NCI-H2081 treated with DMSO at 0.1 percent for 48 hours (cell line): Measurements from ENCODE around the gene TRAK1.
"Not testable (repeated sequence)": the region's sequence is repeated elsewhere in the genome, so short reads cannot be mapped to it uniquely, and the experiment has no call there.

Source experiments
- DNase-seq: peaks from one replicate; lab custom pipeline; 2025; lab: John Stamatoyannopoulos, UW

TRAK1 gene, protein sequence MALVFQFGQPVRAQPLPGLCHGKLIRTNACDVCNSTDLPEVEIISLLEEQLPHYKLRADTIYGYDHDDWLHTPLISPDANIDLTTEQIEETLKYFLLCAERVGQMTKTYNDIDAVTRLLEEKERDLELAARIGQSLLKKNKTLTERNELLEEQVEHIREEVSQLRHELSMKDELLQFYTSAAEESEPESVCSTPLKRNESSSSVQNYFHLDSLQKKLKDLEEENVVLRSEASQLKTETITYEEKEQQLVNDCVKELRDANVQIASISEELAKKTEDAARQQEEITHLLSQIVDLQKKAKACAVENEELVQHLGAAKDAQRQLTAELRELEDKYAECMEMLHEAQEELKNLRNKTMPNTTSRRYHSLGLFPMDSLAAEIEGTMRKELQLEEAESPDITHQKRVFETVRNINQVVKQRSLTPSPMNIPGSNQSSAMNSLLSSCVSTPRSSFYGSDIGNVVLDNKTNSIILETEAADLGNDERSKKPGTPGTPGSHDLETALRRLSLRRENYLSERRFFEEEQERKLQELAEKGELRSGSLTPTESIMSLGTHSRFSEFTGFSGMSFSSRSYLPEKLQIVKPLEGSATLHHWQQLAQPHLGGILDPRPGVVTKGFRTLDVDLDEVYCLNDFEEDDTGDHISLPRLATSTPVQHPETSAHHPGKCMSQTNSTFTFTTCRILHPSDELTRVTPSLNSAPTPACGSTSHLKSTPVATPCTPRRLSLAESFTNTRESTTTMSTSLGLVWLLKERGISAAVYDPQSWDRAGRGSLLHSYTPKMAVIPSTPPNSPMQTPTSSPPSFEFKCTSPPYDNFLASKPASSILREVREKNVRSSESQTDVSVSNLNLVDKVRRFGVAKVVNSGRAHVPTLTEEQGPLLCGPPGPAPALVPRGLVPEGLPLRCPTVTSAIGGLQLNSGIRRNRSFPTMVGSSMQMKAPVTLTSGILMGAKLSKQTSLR

DNA sequence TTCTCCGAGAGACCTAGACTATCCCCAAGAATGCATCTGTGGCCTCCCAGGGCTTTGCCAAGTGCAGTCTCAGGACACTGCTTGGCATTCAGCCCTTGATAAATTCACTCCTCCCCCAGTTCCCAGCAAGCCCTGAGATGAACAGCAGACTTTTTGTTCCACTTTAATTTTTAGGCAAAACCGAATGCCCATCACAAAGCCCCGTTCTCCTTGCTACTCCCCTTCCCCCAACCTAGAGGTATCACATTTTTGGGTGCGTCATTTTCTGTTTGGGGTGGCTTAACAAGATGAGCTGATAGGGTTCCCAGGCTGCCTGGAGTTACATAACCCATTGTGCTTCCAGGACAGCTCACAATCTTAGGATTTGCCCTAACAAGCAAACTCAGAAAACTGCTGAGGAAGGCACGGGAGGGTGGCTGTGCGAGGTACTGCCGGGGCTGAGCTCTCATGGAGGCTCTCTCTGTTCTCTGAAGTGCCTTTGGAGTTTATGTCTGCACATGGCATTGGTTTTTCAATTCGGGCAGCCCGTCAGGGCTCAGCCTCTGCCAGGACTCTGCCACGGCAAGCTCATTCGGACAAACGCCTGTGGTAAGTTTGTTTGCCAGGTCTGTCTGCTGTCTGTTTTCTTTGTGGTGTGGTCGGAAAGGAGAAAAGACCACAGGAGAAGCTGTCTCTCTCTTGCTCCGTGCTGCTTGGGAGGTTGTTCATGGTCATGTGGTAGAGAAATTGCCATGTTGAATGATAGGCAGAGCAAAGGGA, at the start of gene TRAK1:
Gene TRAK1, plus strand, starts transcription at position 385 of the 759 bp plus-strand sequence. Its CDS starts 113 bp downstream, at position 498.
- DNase-seq, result no peak

DNA sequence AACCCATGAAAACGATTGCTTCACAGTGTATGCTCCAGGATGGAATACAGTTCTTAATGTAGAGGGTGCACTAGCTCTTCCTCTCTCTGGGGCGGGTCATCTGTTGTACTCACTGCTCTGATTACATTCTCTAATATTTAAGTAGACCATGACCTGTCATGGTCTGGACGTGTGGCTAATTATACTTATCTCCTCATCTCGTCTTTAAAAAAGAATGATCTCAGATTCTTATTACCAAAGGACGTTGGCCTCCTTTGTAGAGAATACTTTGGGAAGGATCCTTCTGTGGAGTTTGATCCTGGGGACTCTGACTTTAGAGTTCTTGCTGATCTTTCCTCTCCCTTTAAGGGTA, 48.4 kb upstream of the TRAK1 start:
- no peak for DNase-seq

DNA sequence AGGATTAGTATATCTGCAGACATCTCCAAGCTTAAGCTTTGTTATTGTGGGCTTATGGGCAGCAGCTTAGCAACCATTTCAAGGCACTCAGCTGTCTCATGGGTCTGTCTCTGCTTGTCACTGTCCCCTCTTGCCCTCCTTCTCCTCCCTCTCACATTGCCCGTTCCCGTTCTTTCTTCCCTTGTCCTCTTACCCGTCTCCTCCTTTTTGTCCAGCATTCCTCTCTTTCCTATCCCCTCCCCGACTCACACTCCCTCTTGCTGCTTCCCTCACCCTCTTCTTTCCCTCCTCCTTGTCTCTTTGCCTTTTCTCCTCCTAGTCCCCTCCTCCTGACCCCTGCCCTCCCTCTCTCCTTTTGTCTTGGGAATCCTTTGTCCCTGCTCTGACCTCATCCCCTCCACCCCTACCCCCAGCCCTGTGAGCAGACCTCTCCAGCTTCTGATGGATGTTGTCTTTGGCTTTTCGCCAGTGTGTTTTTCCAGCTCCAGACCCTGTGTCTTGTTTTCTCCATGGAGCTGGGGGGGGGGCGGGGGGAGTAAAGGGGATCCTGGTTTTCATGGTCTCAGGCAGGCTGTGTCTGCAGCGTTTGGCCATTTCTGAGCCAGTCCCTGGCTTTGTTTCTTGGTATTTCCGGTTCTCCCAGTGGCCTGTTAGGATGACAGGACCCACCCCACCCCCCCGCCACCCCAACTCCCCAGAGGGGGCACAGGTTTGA, 47.9 kb upstream of the TRAK1 start:
- DNase-seq, result no peak

DNA sequence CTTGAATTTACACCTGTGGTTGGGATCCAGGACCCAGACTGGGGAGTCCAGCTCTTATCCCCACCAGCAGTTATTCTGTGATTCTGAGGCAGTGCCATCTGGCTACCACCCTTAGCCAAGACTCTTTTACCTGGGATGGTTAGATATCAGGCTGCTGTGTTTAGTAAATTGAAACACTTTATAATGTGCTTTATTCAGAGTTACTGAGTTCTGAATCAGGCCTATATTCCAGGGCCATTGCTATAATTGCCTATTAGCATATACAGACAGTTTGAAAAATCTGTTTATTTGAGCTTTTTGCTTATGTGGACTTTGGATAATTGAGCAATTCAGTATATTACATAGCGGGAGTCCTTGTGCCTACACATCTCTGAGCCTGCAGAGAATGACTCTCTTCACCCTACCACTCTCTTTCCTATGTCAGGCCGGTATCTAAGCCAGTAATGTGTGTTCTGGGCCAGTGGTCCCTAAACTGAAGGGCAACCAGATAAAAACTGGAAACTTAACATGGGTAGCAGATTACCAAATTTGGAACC, 45.4 kb upstream of the TRAK1 start:
- no peak for DNase-seq

DNA sequence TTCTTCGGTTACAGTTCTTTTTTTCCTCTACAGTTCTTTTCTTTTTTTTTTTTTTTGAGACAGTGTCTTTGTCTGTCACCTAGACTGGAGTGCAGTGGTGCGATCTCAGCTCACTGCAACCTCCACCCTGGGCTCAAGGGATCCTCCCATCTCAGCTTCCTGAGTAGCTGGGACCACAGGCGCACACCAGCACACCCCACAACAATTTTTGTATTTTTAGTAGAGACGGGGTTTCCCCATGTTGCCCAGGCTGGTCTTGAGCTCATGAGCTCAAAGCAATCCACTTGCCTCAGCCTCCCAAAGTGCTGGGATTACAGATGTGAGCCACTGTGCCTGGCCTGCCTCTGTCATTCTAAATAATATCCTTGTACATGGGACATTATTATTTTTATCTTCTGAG, 42.6 kb upstream of the TRAK1 start:
- not testable (repeated sequence) for DNase-seq

DNA sequence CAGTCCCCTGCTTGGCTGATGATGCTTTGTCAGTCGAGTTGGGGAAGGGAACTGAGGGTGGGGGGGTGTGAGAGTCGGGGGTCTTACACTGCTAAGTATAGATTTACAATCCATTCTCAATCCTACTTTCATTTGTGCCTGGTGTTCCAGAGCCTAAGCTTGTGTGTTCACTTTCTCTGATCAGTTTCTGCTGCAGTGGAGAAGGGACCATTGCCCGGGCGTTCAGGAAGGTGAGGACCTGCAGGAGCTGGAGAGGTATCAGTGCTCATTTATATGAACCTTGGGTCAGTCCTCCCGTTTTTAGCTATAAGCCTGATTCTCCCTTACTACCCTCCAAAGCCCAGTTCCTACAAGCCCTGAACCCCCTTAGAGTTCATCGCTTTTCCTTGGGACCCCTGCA, 41.0 kb upstream of the TRAK1 start:
- no peak for DNase-seq

DNA sequence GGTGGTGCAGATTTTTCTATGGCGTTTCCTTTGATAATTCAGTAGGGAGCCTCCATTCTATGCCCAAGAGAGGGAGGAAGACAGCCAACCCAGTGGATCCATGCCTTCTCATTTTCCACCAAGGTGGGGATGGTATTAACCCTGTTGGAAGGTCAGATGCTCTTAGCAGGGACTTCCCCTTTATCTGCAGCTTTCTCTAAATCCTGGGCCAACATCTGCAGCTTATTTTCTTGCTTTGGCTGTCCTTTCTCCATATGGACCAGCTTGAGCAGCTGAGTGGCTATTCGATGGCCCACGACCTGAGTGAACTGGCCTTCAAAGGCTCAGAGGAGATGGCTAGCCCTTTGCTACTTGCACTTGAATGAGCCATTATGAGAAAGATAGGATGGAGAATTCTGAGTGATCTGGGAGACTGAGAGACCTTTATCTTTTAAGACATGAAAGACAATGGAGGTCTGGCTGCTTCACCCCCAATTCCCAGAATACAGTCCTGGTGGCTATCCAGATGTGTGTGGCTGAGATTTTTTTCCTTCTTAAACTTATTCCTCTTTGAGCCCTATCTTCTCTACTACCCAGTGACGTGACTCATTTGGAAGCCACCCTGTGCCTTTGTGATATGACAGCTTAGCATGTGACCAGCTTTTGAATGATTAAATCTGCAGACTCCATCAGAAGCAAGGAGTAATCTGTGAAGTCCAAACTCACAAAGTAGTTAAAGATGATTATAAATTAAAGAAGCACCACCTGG, 39.6 kb upstream of the TRAK1 start:
- DNase-seq, result no peak

DNA sequence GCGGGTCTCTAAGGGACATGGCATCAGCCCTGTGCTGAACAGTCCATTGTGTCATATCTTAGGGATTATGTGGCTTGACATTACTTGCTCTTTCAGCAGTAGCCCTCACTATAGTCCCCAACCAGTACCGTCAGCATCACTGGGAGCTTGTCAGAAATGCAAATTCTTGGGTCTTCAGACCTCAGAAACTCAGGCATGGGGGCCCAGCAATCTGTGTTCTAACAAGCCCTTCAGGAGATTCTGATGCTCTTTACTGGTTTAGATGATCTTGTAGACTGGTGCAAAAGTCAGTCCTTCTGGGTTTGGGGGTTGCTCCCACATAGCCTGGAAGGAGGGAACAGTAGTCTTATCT, 39.0 kb upstream of the TRAK1 start:
- DNase-seq, result no peak

DNA sequence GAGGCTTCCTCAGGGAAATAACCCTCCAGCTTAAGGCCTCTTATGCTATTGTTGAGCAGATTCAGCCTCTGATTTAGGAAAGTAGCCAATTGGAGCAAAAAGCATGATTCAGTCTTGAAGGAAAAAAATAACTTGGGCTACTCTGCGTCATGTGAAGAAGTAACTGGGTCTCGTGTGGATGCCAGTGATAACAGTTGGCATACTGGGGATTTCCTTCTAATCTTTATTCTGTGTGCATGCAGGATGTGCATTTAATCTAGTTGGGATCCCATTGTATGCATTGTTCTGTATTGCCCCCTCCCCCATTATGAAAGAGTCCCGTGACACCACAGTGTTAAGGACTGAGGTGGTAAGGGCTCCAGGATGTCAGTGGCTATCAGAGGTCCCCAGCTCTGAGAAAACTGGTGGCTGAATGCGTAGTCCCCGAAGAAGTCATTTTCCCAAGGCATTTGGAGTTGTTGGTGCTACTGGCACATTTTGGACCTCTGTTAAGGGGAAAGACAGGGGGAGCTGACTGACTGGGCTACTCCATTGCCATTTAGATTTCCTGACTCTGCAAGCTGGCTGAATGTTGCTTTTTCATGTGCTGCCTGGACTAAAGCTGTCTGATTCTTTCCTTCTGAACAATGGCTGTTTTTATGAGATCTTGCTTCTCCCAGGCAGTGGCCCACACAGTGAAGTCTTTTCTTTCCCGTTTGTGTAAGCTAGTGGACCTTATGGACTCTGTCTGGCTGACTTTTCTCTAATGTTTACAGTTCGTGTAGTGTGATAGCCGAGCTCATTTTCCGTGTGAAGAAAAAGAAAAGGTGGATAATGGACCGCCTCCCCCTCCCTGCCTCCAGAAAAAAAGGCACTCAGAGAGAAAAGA, 38.4 kb upstream of the TRAK1 start:
- DNase-seq, result no peak

DNA sequence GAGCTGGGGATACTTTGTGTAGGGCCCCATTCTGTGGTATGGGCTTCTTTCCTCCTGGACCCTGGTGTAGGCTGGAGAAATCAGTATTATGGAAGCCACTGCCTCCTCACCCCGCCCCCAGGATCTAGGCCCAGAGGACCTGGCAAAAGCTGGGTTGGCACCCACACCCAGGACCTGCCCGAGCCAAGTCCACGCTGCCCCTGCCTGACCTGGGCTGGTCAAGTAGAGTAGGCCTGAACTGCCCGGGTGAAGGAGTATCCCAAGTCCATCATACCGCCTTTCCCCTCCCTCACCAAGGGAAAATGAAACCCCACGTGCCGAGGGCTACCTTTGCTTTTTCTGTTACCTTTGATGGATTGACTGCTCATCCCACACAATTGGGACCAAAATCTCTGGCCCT, 37.7 kb upstream of the TRAK1 start:
- no peak for DNase-seq

DNA sequence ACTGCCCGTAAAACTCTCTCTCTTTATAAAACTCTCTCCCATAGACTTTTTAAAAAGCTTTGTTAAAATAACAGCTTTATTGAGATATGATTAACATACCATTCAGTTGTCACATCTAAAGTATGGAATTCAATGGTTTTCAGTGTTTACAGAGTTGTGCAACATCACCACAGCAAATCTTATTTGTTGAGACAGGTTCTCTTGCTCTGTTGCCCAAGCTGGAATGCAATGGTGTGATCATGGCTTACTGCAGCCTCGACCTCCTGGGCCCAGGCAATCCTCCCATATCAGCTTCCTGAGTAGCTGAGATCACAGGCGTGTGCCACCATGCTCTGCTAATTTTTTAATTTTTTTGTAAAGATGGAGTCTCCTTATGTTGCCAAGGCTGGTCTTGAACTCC, 35.9 kb upstream of the TRAK1 start:
- DNase-seq, result no peak

DNA sequence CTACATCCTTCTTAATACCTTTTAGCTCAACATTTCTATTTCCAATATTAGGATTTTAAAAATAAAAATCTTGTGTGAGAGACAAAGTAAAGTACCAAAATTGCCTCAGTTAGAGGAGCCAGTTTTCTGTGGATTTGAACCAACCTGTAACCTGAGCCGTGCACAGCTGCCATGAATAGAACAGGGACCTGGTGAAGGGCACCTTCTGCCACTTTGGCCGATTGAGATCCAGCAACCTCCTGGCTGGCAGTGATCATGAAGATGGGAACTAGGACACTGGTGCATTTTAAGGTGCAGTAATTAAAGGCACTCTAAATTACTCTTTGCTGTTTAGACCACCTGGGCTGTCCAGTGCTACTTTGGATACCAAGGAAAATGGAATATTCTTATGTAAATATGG, 34.3 kb upstream of the TRAK1 start:
- DNase-seq, result no peak

DNA sequence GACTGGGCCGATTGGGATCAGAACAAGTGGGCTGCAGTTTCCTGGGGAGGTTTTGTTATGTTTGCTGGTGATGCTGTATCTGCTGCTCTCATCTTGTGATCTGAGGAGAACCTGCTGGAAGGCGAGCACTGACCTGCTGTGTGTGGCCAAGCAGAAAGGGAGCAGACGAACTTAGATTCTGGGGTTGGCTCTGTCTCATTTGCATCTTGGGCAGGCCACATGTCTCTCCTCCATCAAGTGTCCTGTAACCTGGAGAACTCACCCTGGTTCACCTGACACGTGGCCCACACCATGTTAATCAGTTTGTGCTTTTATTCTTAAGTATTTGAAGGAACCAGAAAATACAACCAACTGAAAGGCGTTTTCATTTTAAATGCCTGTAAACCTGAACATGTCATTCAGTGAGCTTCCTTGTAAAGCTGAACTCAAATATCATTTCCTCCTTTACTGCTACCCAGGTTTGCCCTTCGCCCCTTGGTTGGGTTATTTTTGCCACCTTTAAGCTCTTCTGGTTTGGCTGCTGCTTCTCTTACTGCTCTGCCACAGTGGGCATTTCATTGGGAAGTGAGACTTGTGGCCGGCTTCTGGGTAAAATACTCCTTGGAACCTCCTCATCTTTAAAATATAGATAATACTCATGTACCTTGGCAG, 33.5 kb upstream of the TRAK1 start:
- DNase-seq, result no peak

DNA sequence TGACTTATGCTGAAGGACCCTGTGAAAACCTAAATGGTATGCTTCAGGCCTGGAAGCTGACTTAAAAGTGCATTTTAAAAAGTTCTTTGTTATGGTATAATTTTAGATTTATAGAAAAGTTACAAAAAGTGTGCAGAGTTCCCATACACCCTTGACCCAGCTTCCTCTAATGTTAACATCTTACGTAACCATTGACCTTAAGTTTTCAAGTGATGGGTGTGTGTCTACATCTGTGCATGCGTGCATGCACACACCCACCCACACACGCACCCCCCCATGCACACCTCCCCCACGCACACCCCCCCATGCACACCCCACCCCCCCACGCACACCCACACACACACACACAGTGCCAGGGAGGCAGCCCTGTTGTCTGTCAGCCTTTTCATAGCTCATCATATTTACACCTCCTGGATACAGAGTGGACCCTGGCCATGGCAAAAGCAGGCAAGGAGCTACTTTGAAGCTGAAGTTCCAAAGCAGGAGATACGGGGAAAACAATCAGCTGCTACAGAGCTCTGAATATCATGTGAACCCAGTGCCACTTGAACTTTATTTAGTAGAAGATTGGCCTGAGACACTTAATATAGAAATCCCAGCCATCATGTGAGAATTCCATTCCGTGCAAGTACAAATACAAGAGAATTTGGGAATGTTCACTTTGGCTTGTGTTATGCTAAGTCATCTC, 30.0 kb upstream of the TRAK1 start:
- DNase-seq, result no peak

DNA sequence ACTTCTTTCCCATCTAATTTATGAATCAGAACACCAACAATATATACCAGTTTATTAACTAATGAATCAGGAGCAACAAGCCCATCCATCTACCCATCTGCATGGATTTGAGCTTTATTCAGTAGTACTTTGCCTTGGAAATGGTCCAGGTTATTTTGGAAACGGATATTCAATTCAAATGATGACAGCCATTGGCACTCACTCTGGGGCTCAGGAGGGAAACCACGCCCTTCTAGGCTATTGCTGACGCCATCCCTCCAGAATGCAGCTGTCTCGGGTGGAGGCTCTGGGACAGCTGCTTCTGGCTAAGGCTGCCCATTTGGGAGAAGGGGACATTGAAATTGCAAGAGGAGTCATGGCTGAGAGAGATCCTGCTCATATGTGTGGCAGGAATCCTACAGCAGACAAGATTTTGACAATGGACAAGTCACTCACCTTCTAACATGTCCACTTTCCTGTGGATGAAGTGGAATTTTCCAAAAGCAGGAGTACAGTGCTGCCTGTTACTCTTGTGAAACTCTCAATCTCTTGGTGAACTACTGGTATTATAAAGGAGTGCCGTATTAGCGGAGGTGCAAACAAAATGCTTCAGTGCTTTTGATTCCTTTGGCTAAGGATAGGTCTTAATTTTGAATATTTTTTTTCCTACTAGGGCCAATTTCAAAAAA, 29.3 kb upstream of the TRAK1 start:
- DNase-seq, result no peak

DNA sequence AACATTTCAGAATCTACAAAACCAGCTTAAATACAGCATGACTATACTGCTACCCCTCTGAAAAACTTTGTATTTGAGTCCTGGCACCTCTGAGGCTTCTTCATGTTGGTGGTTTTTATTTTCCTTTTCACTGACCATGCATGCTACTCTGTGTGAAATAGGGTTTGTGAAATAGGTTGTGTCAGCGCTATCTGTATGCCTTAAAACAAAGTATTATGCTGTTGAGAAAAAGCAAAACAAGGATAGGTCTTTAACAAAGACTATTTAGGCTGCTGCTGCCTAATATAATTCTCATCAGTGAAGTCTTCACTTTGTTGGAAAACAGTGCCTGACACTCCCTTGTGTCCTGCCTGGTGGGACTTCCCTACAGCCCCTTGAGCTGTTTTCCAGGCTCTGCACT, 28.7 kb upstream of the TRAK1 start:
- DNase-seq, result no peak

DNA sequence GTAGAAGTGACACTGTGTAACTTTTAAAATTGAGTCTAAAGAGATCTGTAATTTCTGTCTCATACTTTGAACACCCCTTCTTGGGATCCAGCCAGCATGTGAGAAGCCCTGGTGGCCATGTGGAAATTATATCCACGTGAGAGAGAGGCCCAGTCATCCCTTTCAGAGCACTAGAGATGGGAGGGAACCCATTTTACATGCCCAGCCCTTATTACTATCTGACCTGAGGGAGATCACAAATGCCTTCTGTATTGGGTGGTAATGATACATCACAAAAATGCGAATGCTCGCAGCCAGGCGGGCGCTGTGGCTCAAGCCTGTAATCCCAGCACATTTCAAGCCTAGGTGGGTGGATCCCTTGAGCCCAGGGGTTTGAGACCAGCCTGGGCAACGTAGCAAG, 27.3 kb upstream of the TRAK1 start:
- DNase-seq, result no peak

DNA sequence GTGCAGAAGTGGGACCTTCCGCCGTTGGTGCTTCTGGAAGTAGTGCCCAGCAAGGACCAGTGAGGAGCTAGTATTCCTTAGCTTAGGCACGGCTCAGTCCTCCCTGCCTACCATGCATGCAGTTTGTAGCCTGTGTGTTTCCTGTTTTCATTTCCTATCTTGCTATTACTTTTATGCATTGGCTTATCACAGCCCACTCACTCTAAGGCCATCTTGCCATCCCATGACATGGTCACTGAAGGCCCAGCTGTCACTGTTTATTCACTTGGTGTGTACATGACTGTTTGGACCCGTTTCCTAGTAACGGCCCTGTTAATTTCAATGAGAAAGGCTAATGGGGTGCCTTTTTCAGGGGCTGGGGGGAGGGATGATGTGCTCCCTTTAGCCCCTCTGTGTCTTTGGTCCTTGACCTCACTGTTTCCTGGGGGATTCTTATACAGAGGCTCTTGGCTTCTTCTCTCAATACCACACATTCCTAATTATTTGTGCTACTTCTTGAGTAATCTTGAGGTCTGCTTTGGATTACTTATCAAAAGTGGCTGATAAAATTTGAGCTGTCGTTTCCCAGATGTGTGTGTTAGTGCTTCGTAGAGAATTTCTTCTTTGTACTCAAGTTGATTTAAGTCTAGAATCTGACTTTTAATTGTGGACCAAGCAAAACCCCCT, 24.5 kb upstream of the TRAK1 start:
- no peak for DNase-seq
